Daoy (cell line): ENCODE results near the gene OR2T1. TPM values are rescaled to one million over a fixed set of nuclear protein-coding genes. Genes with fewer than 3 reads are reported as not detected.
"Not testable (repeated sequence)": the region's sequence is repeated elsewhere in the genome, so short reads cannot be mapped to it uniquely, and the experiment has no call there.

Source experiments
- DNase-seq: peaks from one replicate; pipeline ENCODE4 v3.0.0-alpha.2; 2015; ENCODE audit warnings: low read depth
- total RNA-seq: library from RNA; depleted of rRNA; stranded (reverse); fragments of >200 nt; shearing (Covaris generic); gene quantifications from 2 replicates; pipeline ENCODE4 v1.2.3, GENCODE V29; 2014; rRNA removed

OR2T1 gene
- total RNA-seq = not detected in 2 replicates

GRCh38 chr1:248402748-248403147, at the start of gene OR2T1:
OR2T1 (plus strand) TSS chr1:248403048; CDS start chr1:248406148, 3,100 bp downstream.
- no peak for DNase-seq

DNA sequence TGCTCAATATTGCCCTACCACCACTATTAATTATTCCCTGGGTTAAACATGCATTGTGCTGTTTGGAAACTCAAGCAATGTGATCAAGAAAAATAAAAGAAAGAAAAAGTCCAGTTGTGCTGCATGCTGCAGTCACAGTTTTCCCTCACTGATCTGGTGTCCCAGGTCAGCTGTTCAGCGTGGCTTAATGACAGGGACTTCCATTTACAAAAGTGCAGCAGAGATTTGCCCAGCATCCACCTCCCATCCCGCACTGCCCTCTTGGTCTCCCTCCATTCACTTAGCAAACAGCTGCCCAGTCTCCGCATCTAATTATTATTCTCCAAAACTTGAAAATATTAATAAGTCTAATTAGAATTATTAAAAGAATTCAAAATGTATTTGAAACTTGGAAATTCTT, 43.4 kb upstream of the OR2T1 start:
- DNase-seq = no peak

- no peak for DNase-seq
These were observed 41.6 kb upstream of the OR2T1 start, which contains the start of gene OR2T4 for GRCh38 chr1:248361121-248361715. OR2T4 (plus strand) TSS chr1:248361665; CDS start chr1:248361665, 0 bp downstream.

DNA sequence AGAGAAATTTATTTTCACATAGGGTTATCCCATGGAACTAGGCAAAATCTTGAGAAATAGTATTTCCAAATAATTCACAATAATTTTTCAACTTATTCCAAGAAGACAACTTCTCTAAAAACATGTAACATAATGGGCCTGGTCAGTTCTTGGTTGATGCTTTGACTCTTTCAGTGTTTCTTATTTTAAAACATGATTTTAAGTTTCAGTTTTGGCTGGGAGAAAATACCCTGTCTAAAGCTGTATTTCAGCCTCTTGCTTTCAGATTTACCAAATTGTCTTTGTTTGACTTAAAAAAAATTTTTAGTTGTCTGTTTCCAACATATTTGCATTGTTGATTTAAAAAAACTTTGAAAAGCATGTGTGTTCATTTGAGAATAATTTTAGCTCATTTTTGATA, 36.2 kb upstream of the OR2T1 start:
- DNase-seq = no peak

DNA sequence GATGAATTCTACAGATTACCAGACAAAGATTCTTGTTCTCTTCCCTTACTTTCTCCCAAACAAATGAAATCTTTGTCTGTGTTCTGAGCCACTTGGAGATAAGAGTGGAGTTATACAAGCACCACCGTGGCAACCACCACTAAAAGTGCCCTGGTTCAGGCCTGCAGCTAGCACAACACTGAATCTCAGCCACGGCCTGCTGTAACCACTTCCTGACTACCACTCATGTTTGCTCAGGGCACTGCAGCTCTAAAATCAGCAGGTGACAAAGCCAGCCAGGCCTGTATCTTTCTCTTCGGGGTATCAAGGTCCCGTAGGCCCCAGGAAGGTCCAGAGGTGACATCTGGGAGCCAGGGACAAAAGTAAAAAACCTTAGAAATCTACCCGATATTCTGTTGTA, 30.5 kb upstream of the OR2T1 start:
- no peak for DNase-seq

GRCh38 chr1:248373761-248374160, 29.1 kb upstream of the OR2T1 start:
- DNase-seq = peak; percentile 12

- DNase-seq = no peak
These were observed 27.4 kb upstream of the OR2T1 start, which contains the start of gene OR2T6 for GRCh38 chr1:248375446-248375845. OR2T6 (plus strand) TSS chr1:248375746; CDS start chr1:248387609, 11,863 bp downstream.

GRCh38 chr1:248376916-248377315, 25.9 kb upstream of the OR2T1 start:
- no peak for DNase-seq

- DNase-seq = no peak
These were observed 22.0 kb upstream of the OR2T1 start for GRCh38 chr1:248380854-248381253.

- no peak for DNase-seq
These were observed 14.4 kb upstream of the OR2T1 start for GRCh38 chr1:248388426-248388825.

GRCh38 chr1:248393050-248393449, 9.8 kb upstream of the OR2T1 start:
- no peak for DNase-seq

DNA sequence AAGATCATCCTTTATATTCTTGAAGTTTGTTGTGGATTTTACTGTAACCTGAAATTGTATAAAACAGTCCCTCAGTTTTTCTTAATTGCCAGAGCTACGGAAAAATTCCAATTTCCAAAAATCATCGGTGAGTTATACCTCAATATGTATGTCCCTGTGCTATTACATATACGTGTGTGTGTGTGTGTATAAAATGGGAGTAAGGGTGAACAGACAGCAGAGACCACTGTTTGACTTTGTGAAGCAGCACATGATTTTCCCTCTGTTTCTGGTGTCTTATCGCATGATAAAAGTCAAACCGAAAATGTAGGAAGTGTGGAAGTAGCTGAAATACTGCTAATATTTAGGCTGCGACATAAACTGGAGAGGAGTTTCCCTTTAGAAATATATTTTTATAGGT, 1.2 kb downstream of the OR2T1 start:
- peak; percentile 4 for DNase-seq

DNA sequence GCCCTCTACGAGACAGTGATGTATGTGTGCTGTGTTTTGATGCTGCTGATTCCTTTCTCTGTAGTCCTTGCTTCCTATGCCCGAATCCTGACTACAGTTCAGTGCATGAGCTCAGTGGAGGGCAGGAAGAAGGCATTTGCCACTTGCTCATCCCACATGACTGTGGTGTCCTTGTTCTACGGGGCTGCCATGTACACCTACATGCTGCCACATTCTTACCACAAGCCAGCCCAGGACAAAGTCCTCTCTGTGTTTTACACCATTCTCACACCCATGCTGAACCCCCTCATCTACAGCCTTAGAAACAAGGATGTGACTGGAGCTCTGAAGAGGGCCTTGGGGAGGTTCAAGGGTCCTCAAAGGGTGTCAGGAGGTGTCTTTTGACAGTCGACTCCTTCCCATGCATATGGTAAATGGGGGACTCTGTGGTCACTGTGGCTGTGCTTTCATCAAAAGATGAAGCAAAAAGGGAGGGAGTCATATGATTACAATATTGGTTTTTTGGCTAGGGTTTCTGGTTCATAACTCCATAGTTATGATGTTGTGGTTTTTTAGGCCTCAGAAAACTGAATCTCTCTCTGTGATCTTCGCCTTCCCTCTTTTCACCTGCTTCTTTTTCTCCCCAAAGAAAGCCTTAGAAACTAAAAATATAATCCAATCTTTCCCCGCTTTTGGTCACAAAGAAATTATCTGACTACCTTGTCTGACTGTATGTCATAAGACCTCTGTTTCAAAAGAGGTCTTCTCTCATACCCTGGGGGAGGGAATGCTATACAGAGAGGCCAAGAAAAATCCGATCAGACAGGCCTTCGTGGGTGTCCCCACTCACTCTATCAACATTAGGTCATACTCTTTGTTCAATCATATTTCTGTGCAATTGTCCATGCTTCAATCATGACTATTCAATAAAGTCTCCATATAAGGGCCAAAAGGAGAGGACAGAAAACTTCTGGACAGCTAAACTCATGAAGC, 4.2 kb downstream of the OR2T1 start:
- DNase-seq = no peak

DNA sequence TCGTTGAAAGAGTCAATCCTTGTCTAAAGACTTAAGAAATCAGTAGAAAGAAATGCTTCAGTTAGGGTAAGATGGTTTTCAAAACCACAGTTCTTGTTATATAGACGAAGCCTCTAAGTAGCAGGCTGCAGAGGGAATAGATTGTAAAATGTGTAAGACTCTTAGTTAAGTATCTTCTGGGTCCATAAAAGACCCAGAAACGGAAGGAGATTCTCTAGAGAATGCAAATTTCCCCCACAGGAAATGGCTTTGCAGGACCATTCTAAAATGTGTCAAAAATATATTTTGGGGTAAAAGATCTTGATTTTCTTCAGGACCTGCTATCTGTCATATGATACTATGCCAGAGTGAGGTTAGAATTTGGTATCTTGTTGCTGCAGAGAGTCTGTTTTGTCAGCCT, 13.4 kb downstream of the OR2T1 start:
- no peak for DNase-seq

GRCh38 chr1:248417854-248418253, 15.0 kb downstream of the OR2T1 start:
- DNase-seq = no peak

DNA sequence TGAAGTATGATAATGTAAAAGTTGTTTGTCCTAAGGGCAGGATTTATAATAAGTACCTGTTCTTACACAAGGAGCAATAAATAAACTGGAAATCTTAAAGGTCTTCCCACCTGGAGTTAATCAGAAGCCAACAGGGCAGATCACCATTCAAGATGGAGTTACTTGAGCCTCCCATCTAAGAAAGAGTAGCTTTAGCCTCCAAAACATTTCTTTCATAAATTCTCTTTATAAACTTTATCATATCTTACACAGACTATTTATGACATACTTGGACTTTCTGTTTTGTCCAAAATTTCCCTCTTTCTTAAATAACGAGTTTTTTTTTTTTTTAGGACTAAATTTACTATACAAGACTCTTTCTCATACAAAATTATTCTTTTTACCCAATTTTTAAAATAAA, 18.5 kb downstream of the OR2T1 start:
- no peak for DNase-seq

DNA sequence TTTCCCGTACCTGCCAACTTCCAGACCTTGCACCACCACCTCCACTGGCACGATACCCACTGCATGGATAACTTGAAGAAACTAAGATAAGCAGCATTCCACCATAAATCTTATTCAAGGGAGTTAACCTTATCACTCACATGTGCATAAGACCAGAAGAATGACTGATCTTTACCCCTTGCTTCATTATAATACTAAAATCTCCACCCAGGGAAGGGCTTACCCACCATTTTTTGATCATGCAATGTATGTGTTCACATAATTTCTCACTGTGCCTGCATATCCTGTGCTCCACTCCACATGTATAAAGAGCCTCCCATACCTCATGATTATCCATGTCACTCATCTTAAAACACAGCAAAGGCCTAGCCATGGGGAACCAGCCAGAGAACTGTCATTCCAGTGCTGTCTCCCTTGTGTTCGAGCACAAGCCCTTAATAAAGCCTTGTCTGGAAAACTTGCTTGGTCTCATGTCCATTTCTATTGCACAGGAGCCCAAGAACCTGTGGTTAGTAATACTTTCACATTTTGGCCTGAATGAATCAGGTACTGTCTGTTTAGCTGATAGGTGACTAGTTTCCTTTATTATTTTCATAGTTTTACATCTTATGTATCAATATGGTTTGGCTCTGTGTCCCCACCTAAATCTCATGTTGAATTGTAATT, 24.8 kb downstream of the OR2T1 start:
- not testable (repeated sequence) for DNase-seq

DNA sequence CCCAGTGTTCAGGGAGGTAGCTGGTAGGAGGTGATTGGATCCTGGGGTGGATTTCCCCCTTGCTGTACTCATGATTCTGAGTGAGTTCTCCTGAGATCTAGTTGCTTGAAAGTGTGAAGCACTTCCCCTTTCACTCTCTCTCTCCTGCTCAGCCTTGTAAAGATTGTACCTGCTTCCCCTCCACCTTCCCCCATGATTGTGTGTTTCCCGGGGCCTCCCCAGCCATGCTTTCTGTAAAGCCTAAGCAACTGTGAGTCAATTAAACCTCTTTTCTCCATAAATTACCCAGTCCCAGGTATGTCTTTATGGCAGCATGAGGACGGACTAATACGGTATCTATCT, 25.3 kb downstream of the OR2T1 start:
- DNase-seq = not testable (repeated sequence)

DNA sequence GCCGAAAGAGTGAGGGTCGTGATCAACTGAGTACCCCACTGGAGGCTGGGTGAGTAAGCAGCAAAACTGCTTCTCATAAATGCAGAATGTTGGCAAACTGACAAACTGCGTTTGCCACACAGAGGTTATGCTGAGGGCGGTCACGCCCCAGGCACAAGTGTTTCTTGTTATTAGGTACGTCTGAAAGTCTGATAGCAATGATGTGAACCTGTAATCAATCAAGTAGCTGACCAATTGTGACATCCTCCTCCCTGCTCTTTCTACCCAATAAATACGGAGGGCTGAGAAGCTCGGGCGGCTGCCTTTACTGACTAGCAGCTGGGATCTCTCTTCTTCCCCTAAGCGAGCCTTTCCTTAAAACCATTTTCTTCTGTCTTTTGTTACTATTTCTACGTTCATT, 28.8 kb downstream of the OR2T1 start:
- not testable (repeated sequence) for DNase-seq

GRCh38 chr1:248432201-248432600, 29.4 kb downstream of the OR2T1 start:
- not testable (repeated sequence) for DNase-seq

DNA sequence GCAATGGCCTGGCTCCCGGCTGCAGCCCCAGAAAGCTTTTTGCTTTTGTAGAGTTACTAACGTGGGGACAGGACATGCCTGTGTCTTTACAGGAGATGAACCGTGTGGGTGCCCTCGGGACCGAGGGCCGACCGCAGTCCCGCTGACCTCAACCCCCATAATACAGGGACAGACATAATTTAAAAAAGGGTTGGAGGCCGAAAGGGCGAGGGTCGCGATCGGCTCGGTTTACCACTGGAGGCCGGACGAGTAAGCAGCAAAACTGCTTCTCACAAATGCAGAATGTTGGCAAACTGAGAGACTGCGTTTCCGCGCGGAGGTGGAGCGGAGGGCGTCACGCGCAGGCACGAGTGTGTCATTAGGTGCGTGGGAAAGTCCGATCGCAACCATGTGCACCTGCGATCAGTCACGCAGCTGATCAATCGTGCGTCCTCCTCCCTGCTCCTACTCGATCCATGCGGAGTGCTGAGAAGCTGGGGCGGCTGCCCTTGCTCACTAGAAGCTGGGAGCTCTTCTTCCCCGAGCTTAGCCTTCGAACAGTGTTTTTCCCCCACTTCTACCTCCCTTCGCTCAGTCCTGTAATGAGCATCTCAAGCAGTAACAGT, 31.1 kb downstream of the OR2T1 start:
- DNase-seq = peak; percentile 15

DNA sequence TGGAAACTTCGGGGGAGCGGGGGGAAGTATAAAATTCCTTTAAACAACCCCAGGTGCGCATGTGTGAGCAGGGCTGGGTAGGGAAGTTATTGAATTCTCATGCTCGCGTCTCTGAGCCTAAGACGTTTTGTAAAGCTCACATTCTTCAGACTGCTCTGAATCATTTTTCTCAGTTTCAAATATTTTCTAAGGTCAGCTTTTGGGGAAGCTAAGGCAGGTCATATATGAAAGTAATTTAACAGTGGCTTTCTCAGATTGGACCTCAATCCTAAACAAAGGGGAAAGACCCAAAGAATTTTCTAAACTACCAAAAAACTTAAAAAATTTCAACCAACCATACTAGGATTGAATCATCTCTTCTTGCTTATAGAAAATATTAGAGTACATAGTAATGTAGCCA, 32.1 kb downstream of the OR2T1 start:
- not testable (repeated sequence) for DNase-seq
